ENCODE results near the gene RNF207. TPM values are rescaled to one million over a fixed set of nuclear protein-coding genes. Genes with fewer than 3 reads are reported as not detected.

RNF207 gene
- total RNA-seq, 1 donor from 2014 or later = not detected

DNA sequence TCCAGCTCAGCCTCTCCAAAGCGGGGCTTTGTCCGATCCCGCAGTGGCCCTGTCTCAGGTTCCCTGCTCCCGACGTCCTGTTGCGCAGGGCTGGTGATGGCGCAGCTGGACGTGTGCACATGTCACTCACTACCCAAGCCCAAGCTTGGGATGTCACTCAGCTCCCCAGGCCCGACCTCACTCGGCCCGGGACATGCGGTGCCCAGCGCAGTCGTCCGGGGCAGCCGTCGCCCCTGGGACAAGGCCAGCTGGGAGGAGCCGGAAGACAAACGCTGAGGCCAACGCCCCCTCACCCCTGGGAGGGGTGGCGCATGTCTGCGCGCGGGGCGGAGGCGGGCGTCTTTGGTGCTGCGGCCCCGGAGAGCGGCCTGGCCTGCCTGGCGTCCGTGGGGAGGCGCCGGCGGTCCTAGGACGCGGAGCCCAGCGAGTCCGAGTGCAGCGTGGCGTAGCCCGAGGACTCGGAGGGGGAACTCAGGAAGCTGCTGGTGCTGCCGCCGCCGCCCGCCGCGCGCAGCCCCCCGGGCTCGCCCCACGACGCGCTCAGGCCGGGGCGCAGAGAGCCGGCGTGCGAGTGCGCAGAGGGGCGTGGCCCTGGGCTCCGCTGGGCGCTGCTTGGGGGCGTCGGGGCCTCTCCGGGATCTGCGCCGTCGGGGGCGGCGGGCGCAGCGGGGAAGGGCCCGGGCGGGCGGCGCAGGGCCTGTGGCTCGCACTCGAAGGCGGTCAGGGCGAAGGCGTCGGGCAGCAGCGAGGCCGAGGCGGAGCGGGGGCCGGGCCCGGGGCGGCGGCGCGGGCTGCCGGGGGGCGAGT lies 43.2 kb downstream of the RNF207 start:
- Mint-ChIP-seq H3K36me3 (ENCODE audit: low read depth, unreplicated experiment) (no peaks in the 10 kb centered on the region), H3K27ac (ENCODE audit: unreplicated experiment) (no peak overlapping the region), H3K9me3 (ENCODE audit: unreplicated experiment) (no peaks in the 10 kb centered on the region), H3K4me3 (ENCODE audit: unreplicated experiment) (no peak overlapping the region), H3K27me3 (ENCODE audit: unreplicated experiment) (peaks cover 24% of the 10 kb centered on the region), H3K4me1 (ENCODE audit: unreplicated experiment) (no peaks in the 10 kb centered on the region)
- TF ChIP-seq, protein P1, sequence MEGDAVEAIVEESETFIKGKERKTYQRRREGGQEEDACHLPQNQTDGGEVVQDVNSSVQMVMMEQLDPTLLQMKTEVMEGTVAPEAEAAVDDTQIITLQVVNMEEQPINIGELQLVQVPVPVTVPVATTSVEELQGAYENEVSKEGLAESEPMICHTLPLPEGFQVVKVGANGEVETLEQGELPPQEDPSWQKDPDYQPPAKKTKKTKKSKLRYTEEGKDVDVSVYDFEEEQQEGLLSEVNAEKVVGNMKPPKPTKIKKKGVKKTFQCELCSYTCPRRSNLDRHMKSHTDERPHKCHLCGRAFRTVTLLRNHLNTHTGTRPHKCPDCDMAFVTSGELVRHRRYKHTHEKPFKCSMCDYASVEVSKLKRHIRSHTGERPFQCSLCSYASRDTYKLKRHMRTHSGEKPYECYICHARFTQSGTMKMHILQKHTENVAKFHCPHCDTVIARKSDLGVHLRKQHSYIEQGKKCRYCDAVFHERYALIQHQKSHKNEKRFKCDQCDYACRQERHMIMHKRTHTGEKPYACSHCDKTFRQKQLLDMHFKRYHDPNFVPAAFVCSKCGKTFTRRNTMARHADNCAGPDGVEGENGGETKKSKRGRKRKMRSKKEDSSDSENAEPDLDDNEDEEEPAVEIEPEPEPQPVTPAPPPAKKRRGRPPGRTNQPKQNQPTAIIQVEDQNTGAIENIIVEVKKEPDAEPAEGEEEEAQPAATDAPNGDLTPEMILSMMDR (IDR thresholded peaks at IDR 0.05; ENCODE audit: unreplicated experiment) = no peak
- no peak for DNase-seq (ENCODE audit: low spot score)

DNA sequence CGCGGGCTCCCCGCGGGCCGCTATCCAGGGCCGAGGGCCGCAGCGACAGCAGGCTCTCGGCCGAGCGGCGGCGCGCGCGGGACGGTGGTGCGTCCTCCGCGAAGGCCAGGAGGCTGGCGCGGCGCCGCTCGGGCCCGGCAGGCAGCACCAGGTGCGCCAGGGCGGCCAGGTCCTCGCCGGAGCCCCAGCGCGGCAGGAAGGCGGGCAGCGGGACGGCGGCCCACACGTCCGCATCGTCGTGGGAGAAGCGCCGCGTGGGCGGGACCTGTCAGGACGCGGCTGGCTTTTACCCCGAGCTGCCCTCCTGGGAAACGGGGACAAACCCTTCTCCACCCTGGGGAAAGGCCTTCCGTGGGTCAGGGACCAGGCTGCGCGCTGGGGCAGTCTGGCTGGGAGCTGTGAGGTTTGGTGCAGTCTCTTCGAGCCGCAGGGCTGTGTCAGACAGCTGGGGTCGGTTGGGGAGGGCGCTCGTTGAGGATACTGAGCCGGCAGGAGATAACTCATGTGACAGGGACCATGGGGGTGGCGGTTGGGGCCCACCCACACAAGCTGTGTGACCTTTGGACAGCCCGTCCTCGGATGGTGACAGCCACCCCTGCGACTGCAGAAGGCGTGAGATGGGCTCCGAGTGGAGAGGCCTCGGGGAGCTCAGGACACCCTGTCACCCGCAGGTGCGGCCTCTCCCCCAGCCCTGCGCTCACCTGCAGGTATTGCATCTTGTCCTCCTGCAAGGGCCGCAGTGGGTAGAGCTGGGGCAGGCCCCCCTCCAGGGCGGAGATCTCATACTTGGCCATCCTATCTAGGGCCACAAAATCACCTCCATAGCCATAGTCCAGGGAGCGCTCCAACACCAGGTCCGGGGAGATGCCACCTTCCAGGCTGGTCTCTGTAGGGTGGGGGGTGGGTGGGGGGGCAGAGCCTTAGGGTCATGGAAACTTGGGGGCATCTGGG lies 44.1 kb downstream of the RNF207 start:
- Mint-ChIP-seq H3K27ac (ENCODE audit: unreplicated experiment) (no peak overlapping the region), H3K4me1 (ENCODE audit: unreplicated experiment) (no peaks in the 10 kb centered on the region), H3K36me3 (ENCODE audit: low read depth, unreplicated experiment) (no peaks in the 10 kb centered on the region), H3K4me3 (ENCODE audit: unreplicated experiment) (no peak overlapping the region), H3K27me3 (ENCODE audit: unreplicated experiment) (peaks cover 28% of the 10 kb centered on the region), H3K9me3 (ENCODE audit: unreplicated experiment) (no peaks in the 10 kb centered on the region)
- DNase-seq (ENCODE audit: low spot score) = no peak
- TF ChIP-seq, protein P1 (IDR thresholded peaks at IDR 0.05; ENCODE audit: unreplicated experiment) = no peak

DNA sequence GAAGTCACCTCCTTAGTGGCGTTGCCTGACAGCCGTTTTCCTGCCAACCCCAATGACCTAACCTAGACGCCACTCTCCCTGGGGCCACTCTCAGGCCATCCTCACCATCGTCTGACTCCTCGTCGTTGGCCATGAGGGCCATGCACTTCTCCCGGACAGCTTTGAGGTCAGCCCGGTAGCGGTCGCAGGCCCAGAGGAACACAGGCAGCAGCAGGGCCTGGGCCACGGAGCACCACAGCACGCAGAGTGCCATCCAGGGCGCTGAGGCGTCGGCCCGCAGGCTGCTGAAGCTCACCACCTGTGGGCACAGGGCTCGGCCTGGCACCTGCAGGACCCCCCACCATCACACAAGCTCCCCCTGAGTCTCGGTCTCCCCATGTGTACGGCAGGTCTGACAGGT lies 45.3 kb downstream of the RNF207 start:
- DNase-seq (ENCODE audit: low spot score) = no peak
- no peak overlapping the region for H3K4me3 Mint-ChIP-seq (ENCODE audit: unreplicated experiment)
- H3K36me3 Mint-ChIP-seq (ENCODE audit: low read depth, unreplicated experiment) = no peaks in the 10 kb centered on the region
- no peaks in the 10 kb centered on the region for H3K4me1 Mint-ChIP-seq (ENCODE audit: unreplicated experiment)
- H3K27ac Mint-ChIP-seq (ENCODE audit: unreplicated experiment) = no peak overlapping the region
- no peaks in the 10 kb centered on the region for H3K9me3 Mint-ChIP-seq (ENCODE audit: unreplicated experiment)
- TF ChIP-seq, protein P1 (IDR thresholded peaks at IDR 0.05; ENCODE audit: unreplicated experiment) = no peak
- H3K27me3 Mint-ChIP-seq (ENCODE audit: unreplicated experiment) = peaks cover 28% of the 10 kb centered on the region

DNA sequence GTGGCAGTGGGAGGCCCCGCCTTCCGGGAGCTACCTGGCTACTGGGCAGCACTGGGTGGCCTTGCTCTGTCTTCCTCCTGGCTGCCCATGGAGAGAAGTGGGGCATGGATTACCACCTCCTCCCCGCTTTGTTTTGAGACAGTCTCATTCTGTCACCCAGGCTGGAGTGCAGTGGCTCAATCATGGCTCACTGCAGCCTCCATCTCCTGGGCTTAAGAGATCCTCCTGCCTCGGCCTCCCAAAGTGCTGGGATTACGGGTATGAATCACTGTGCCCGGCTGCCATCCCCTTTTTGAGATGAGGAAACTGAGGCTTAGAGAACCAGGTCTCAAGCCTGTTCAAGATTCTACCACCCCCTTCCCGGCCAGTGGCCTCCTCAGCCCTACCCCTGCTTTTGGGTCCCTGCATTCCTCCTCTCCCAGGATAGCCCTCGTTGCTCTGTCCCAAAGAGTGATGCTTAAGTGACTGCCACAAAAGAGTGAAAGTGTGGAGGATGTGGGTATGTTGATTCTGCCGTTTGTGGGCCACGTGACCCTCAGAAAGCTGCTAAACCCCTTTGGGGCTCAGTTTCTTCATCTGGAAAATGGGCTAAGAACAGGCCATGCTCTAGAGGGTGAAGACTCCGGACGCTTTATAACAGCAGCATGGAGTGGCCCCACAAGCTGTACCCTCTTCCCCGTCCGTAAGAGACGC lies 45.9 kb downstream of the RNF207 start:
- Mint-ChIP-seq H3K9me3 (ENCODE audit: unreplicated experiment) (no peaks in the 10 kb centered on the region), H3K4me1 (ENCODE audit: unreplicated experiment) (no peaks in the 10 kb centered on the region), H3K27me3 (ENCODE audit: unreplicated experiment) (peaks cover 23% of the 10 kb centered on the region), H3K4me3 (ENCODE audit: unreplicated experiment) (no peak overlapping the region), H3K36me3 (ENCODE audit: low read depth, unreplicated experiment) (no peaks in the 10 kb centered on the region), H3K27ac (ENCODE audit: unreplicated experiment) (no peak overlapping the region)
- TF ChIP-seq, protein P1 (IDR thresholded peaks at IDR 0.05; ENCODE audit: unreplicated experiment) = no peak
- DNase-seq (ENCODE audit: low spot score) = no peak
